SH-SY5Y (cell line): ENCODE measurements around the gene KANK4.
A peak's percentile ranks its signal among the peaks of the same experiment; 100 is the strongest.

ENCODE experiments used
- GATA2 ChIP-seq: IDR thresholded peaks from 2 replicates; pipeline ENCODE4 v1.6.1; 2011; ENCODE audit warnings: mild to moderate bottlenecking, low read depth, low read length
- GATA3 ChIP-seq: IDR thresholded peaks from 2 replicates; pipeline ENCODE4 v1.6.1; 2011; ENCODE audit warnings: low read depth, mild to moderate bottlenecking, low read length, moderate library complexity

The KANK4 gene

DNA sequence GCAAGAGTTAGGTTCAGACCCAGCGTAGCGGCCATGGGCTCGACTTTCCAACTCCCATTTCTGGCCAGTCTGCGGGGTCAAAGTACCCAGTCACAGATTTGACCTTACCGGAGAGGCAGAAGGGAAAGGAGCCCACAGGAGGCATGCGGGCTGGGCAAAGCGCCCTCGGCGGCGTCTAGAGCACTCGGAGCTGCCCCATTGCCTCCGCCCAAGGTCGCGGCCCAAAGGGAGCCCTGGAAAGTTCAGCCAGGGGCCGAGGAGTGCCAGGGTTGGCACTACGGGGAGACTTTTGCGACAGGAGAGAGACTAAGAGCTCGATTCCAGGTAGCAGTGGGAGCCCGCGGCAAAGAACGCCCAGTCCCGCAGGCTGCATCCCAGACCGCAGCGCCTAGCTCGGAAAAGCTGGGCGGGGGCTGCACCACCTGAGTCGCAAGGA is 896 bp downstream of the KANK4 start:
- no peak for TF ChIP-seq GATA2
- TF ChIP-seq GATA3: no peak

DNA sequence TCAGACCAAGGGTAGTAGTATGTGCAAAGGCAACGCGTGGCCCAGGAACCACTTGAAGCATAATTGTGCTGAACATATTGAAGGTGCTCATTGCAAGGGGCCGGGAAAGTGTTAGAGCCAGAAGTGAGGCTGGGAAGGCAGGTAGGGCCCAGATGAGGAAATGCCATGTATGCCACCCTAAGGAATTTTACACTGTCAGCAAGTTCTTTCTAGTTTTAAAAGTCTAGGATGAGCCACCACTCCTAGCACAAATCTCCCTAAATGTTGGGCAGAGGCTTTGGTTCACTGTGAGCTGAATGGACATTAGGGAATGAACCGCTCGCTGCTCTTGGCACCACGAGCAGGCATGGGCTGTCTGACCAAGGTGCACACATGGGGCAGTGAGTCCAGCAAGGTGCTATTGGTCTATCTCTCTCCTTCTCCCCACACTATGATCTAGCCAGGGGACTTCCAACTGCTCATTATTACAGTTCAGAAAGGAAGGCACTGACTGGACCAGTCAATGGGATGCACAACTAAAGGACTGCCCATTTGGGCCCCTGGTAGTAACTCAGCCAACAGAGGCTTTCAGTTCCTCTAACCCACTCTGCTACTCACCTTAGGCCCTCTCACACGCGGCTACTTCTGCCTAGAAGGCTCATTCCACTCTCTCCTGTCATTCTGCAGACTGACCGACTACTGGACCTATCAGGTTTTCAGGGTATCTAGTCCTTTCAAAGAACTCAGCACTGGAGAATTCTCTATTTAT is 2.0 kb downstream of the KANK4 start:
- no peak for TF ChIP-seq GATA2
- no peak for TF ChIP-seq GATA3

DNA sequence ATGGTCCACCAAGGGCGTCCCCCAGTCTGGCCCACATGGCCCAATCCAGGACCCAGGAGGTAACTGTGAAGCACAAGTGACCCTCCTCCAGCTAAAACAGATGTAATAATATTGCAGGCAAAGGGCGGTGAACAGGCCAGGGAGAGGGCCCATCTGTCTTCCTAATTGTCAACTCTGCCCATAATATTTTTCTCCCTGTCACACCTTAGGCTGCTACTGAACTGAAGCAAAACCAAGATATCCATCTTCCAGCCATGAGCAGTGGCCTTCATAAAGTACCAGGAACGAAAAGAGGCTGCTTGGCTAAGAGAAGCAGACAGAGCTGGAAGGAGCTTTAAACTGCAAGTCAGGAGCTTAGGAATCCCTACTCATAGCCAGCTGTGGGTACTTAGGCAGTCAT is 3.1 kb downstream of the KANK4 start:
- TF ChIP-seq GATA2: 0 out of 2 replicates have a peak, but pooled peaks have one; percentile 6
- TF ChIP-seq GATA3: no peak

DNA sequence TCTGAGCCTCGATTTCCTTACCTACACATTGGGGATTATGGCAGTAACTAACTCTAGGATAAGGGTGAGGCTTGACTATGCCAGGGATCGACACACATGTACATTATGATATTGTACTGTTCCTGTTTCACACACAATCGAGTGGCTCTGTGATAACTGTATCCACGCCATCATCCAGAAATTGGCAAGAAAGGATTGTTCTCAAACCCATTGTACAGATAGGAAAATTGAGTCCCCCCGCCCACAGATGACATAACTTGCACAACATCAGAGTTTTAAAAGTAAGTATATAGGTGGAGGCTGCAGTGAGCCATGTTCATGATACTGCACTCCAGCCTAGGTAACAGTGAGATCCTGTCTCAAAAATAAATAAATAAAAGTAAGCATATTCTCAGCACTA is 3.8 kb downstream of the KANK4 start:
- no peak for TF ChIP-seq GATA3
- TF ChIP-seq GATA2: no peak

DNA sequence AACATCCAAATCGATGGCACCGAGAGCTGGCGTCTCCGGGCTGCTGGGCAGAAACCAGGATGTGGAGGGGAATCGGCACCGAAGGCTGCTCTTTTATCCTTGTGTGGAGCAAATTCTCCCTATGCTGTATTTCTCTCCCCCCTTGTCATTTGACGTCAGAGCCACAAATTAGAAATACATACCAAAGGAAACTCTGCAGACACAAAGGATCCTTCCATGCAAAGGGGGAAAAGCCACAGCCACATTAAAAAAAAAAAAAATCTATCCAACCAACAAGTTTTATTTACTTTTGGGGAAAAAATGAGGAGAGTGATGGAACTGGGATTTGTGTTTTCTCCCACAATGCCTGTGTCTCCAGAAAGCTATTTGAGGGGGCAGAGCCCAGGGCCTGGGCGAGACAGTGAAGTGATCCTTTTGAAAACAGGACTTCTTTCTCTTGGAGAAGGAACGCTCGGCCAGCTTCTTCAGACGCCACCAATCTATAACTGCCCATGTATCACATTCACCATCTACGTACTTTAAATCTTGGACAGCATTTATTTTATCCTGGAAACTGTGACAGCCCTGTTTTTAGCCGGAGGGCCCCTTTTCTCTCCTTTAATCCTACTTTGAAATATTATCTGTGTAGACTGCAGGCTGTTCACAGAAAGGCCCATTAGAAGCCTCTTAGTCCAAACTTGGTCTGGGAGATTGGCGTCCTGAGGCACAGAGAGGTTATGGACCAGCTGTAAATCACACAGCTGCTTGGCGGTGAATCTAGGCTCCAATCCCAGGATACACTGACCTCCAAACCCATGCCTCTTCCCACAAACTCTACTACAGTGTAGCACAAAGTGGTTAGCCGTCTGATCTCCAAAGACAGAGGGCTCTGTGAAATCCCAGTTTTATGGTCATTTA is 4.5 kb downstream of the KANK4 start:
- TF ChIP-seq GATA2 (no peak), GATA3 (no peak)

DNA sequence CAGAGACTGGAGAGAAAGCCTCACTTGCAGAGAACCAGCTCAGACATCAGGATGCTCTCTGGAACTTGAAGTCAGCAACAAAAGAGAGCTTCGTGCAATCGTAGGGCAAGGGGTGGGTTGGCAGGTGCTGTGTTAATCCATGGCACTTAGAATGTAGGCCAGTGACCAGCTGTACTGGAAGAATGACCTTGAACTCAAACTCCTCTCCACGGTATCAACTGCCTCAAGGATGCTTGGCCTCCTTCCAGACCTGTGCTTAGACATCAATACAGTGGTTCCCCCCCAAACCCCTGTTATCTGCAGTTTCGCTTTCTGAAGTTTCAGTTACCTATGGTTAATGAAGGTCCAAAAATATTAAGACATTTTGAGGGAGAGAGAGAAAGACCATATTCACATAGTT is 6.5 kb downstream of the KANK4 start:
- TF ChIP-seq GATA3: no peak
- no peak for TF ChIP-seq GATA2

DNA sequence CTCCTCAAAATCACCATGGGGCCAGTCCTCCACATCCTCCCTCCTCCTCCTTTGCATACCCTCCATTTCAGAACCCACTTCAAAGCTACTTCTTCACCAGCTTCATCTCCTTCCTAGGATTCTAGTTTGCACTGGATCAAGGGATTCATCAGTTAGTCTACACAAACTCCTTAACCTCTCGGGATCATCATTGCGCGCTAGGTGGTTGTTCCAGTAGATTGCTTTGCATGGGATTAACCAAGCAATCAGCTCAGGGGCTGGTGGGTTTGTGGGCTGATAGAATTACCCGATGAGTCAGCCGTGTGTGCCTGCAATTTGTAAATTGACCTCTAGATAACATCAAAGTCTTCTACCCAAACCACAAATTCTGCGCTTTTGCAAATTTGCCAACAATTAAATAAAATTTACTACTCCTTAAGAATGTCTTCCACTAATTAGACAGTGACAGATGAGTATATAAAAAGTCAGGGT is 7.7 kb downstream of the KANK4 start:
- TF ChIP-seq GATA2: peak; percentile 44
- TF ChIP-seq GATA3: no peak

DNA sequence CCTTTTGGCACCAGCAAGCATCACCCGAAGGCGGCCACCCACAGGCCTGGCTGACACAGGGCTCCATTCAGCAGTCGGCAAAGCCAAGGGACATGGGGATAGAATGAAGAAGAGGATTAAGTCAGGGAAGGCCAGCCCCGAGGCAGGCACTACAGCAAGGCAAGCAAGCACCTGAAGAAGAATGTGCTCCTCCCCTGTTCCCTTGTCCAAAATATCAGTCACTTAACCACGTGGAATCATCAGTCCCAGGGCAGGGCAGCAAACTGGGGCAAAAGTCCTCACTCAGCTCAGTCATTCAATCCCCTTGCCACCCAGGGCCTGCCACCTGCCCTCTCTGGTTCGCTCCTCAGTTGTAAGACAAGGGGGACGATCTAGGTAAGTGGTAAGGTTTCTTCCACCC is 9.3 kb downstream of the KANK4 start:
- TF ChIP-seq GATA3 (no peak), GATA2 (no peak)

DNA sequence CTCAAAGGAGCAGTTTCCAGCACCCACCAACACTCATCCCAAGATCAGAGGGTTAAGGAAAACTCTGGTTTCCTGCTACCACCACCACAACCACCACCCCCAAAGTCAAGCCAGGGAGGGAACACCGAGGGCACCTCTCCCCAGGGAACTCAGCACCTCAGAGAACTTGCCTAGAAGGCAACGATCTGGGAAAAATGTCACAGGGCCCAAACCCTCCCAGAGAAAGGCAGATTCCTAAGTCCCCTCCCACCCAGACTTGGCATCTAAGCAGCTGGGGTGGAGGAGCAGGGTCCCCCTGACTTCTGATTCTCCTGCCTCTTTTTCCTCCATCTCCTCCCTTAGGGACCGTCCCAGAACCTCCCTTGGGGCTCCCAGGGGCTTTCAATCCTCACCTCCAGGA is 10.6 kb downstream of the KANK4 start:
- TF ChIP-seq GATA3: no peak
- no peak for TF ChIP-seq GATA2

DNA sequence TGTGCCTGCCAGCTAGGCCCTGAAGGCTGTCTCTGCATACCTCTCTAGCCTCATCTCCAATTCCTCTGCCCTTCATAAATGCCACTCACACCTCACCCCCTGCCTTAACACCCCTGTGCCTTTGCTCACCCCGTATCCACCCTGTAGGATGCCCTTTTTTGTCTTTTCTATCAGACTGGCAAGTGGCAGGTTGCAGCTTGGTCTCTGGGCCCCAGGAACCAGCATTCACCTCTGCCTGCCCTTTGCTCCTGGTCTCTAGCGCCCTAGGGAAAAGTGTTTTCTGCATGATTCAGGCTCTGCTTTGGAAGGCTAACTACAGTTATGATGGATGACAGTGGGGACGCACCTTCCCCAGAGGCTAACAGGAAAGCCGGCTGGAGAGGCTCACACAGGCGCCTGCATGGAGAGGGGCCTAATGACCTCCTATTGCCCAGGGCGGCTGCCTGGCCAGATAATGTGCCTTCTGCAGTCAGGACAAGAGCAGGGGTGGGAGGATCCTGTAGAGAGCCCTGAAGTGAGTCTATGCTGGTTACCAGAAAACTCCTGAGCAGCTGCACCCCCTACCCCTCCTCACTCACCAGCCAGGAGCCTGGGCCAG is 11.2 kb downstream of the KANK4 start:
- TF ChIP-seq GATA2 (peak; percentile 57), GATA3 (no peak)

DNA sequence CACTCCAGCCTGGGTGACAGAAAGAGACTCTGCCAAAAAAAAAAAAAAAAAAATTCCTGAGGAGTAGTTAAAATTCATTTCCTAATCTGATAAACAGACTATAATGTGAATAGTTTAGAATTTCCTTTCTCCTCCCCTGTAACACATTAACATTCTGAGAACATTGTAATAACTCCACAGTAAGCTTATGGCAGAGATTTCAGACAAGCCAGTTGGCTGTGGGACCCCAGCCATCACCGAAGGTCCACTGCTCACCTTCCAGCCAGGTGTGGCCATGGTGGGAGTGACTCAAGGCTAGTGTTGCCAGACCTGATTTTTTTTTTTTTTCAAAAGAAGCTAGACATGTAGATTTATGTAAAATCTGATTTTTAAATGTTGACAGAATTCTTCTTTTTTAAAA is 11.8 kb downstream of the KANK4 start:
- TF ChIP-seq GATA3 (no peak), GATA2 (no peak)

DNA sequence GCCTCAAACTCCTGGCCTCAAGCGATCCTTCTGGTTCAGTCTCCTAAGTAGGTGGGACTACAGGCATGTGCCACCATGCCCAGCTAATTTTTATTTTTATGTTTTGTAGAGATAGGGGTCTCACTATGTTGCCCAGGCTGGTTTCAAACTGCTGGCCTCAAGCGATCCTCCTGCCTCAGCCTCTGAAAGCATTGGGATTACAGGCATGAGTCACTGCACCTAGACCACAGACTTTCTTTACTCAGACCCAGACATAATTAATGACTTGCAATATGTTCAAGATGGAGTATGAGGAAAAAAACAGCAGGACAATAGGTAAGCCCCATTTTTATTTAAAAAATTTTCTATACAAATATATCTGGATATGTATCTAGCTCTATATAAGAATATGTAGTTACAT is 13.2 kb downstream of the KANK4 start:
- TF ChIP-seq GATA2 (no peak), GATA3 (no peak)

DNA sequence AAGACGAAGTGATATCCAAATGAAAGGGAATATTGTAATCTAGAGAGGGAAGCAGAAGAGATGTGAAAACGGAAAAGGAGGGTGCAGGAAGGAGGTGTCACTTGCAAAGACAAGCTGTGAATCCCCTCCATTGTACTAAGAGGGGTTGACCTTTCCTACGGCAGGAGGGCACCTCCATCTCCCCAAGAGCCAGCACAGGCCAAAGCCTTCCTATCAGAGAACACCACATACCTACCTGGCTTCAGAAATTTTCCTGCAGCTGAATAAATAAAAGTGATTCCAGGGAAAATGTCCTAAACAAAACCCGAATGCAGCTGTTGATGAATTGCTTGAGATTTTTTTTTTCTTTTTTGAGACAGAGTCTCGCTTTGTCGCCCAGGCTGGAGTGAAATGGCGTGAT is 14.3 kb downstream of the KANK4 start:
- TF ChIP-seq GATA3 (no peak), GATA2 (no peak)

DNA sequence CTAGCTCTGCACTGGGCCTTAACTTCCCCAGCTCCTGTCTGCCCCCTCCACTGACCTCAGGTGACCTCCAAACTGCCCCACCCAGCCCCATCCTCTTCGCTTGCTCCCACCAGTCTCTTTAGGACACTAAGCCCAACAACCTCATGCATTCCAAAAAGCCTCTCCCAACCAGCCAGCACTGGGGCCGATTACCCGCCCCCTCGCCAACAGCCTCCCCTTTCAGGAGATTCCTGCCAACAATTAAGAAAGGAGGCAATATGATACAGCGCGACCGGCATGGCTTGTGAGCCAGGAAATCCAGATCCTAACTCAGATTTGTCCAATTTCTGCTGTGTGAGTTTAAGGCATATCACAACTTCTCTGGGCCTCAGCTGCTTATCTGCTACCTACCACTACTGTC is 14.7 kb downstream of the KANK4 start:
- no peak for TF ChIP-seq GATA2
- no peak for TF ChIP-seq GATA3
